GM18517 (cell line): ENCODE measurements around the gene PPIF.
A peak's percentile ranks its signal among the peaks of the same experiment; 100 is the strongest.

ENCODE experiments used
- ATAC-seq: cut with Tn5 transposase; IDR thresholded peaks from one replicate; pipeline ENCODE4 v1.9.1; 2021; ENCODE audit warnings: mild to moderate bottlenecking, moderate library complexity; ENCODE audit not compliant: unreplicated experiment

PPIF gene

DNA sequence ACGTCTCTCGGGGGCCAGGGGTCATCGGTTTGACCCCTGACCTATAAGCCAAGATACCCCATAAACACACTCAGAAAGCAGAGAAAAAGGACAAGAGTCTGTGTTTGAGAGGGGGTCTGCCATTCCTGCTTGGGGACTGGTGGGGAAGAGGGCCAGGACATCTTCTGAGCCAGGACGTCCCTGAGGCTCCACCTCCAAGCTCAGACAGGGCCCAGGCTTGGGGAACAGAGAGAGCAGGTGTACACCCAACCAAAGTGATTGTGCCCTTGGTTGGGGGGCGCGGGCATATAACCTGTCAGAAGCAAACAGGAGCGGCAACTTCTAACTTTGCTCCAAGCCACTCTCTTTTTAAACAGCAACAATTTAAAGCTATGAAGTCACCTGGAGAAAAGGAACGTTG is 33.9 kb upstream of the PPIF start:
- ATAC-seq = no peak

DNA sequence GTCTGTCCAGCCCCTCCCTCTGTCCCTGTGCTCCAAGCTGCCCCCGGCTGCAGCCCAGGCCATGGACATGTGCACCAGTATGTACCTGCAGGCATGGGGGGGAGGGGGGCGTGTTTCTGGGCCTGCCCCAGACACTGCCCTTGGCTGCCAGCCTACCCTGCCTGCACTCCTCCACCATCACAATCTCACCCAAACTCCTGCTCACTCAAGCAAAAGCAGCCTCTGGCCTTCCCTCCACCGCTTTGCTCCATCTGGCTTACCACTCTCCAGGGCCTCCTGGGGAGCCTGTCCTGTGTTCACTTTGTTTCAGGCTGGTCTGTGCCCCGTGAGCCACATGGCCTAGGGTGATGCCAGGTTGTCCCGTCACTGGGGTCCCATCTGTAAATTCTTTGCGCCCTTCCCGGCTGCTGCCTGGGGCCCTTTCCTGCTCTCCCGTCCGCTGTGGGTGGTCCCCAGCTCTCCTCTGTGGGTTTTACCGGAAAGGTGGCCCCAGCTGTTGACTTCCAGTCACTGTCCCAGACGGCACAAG is 33.3 kb upstream of the PPIF start:
- ATAC-seq = no peak

DNA sequence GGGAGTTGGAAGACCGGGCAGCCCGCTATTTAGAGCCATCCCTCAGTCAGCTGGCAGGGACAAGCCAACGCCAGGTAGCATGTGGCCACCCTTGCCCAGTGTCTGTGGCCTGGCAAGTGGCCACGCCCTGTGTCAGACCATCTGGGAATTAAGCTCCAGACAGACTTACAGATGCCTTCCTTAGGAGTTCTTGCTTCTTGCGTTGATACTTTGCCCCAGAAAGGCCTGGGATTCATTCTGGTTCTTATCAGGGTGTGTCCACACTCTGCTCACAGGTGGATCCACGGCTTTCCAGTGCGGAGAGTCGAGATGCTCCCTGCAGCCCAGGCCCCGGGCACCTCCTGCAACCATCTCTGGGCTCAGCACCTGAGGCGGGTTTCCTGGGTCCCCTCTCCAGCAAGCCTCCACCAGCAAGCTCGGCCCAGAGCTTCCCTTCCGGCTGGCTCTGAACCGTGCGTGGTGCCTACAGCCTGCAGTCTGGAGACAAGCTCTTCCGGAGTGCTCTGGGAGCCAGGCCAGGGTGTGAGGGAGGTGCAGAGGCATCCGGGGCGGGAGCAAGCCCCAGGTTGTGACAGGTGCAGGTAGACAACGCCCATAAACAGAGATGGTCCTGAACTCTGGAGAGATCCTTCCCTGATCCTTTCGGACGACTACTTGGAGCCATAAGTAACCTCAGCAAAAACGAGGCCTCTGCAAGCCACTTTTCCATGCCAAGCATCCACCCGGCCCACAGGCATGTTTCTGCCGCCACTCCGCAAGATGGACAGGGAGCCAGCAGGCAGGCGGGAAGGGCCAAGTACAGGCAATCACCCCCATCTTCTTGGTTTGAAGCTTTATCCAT is 32.3 kb upstream of the PPIF start:
- no peak for ATAC-seq

DNA sequence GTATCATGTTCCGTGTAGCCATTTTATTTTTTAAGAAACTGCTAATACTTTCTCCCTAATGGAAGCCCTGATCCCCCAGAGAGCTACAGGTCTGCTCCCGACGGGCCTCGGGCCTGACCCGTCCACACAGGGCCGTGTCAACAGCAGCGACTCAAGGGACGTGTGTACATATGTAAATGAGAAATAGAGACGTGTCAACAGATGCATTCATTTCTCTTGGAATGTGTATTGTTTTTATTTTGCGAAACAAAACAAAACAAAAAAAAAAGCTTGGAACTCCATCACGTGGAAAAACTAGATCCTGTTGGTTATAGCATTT is 31.7 kb upstream of the PPIF start:
- no peak for ATAC-seq

DNA sequence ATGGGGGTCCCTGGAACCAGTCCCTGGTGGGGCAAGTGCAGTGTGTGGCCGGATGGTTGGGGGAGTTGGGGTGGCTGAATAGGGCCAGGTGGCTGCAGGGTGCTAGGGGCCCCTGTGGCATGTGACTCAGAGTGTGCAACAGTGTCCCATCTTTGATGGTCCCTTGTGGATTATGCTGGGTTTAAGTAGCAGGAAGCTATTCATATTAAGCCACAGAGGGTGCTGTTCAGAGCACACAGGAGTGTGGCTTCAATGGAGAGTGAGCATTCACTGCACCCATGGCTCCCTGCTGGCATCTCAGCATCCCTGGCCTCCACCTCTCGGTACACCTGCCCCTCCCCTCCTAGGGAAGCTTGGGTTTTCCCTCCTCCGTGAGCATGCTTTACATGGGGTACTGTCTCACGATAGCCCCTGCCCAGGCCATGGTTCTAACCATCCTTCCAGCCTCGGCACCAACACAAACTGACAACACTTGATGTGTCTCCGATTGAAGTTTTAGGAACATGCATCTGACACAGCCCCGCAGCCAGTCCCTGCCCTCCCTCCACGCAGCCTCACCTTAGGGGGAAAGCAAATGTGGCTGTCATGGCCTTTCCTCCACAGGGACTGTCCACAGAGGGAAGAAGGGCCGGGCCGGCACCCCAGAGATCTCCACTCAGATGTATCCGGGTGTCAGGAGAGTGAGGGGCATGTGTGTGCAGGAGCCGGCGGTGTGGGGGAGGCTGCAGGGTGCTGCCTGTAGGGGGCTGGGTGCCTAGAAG is 30.4 kb upstream of the PPIF start:
- ATAC-seq = peak; percentile 73

DNA sequence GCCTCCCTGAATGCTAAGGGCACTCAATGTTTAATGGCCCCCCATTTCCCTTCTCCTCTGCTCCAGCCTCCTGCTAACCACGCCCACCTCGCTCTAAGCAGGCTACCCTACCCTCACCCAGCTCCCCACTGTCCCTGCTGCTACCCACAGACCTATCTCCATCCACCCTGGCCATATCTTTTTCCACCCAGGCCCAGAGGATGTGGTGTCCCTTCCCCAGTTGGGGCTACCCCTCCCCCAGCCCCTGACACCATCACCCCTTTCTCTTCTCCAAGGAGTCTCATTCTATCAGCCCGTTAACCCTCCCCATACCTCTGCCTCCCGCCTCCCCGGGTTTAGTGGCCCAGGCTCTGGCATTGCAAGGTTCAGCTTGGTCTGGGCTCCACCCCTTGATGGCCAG is 28.9 kb upstream of the PPIF start:
- ATAC-seq = no peak

DNA sequence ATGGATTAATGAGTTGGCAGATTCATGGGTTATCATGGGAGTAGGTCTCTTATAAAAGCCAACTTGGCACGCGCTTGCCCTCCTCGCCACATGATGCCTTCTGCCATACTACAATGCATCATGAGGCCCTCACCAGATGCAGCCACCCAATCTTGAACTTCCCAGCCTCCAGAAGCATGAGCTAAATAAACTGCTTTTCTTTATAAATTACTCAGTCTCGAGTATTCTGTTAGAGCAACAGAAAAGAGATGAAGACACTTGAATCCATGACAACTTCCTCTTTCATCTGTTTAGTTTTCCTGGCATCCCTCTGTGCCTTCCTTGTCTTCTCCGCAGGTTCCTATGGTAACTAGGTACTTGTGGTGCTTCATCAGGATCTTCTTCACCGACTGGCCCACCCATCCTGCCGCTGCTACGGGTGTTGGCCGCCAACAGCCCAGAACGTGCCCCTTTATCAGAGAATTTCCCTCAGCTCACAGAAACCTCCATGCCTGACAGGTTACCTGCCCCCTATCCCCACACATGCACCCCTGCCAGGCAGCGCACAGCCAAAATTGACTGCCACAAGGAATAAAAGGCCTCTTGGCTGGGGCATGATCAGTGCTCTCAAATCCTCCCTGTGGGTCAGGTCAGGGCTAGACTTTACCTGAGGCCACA is 28.0 kb upstream of the PPIF start:
- no peak for ATAC-seq

DNA sequence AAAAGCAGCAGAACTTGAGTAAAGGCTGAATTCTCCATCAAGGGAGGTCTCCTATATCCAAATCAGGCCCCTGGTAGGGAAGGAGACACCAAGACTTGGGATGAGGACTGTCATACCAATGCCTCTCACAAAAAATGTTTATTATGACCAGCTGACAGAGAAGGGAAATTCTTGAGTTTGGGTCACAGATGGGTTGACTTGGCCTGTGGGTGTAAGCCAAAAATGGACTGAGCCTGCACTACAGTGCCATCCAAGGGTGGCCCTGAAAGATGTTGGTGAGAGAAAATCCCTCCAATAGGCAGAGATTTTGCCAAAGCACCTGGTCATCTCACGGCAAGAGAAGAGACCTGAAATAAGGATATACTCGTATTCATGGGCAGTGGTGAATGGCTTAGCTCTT is 27.0 kb upstream of the PPIF start:
- no peak for ATAC-seq

DNA sequence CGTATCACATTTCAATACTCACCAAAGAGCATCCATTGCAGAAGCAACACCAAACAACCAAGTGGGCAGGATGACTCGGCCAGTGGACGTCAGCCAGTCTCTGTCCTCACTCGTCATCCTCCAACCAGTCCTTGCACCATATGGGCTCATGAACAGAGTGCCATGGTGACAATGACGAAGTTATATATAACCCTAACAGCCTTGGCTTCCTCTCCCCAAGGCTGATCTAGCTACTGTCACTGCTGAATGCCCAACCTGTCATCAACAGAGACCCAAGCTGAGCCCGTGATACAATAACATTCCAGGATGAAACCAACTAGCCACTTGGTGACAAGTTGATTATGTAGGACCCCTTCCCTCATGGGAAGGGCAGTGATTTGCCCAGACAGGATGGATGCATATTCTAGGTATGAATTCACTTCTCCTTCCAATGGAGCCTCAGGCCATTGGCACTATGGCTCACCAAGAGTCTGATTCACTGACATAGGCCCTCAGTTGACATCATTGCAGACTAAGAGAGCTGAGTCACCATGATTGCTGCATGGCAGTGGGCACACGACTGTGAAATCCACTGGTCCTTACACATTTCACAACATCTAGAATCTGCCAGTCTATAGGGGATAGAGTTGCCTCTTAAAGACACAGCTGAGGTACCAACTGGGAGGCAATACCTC is 26.3 kb upstream of the PPIF start:
- ATAC-seq = no peak

DNA sequence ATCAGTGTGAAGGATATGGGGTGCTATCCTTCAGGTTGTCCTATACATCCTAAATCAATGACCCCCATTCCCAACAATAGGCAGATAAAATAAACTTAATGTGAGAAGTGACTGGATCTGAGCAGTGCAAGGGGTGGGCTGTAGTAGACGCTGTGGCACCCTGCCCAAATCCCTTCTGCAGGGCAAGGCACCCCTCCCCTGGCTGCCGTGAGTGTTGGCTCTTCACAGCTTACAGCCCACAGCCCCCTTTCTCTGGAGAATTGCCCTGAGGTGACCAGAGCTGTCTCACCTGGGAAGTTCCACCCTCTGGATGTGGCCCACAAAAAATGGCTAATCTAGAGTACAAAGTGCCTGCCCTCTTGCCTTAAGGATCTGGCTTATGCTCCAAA is 25.8 kb upstream of the PPIF start:
- no peak for ATAC-seq

DNA sequence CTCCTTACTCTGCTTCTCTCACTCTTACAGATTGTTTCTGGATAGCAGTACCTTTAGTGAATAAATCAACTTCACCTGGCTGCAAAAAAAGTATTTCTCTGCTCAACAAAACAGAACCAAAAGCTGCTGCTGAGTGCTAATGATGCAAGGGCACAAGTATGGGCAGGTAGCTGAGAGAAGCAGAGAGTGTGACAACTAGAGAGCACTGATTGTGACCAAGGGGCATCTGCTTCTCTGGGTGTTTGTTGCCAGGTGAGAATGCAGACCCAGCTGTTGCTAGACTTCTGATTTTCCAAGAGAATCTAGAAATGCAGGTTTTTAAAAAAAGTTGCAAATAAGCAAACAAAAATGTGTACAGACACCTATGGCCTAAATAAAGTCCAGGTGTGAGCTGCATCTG is 25.3 kb upstream of the PPIF start:
- ATAC-seq = no peak

DNA sequence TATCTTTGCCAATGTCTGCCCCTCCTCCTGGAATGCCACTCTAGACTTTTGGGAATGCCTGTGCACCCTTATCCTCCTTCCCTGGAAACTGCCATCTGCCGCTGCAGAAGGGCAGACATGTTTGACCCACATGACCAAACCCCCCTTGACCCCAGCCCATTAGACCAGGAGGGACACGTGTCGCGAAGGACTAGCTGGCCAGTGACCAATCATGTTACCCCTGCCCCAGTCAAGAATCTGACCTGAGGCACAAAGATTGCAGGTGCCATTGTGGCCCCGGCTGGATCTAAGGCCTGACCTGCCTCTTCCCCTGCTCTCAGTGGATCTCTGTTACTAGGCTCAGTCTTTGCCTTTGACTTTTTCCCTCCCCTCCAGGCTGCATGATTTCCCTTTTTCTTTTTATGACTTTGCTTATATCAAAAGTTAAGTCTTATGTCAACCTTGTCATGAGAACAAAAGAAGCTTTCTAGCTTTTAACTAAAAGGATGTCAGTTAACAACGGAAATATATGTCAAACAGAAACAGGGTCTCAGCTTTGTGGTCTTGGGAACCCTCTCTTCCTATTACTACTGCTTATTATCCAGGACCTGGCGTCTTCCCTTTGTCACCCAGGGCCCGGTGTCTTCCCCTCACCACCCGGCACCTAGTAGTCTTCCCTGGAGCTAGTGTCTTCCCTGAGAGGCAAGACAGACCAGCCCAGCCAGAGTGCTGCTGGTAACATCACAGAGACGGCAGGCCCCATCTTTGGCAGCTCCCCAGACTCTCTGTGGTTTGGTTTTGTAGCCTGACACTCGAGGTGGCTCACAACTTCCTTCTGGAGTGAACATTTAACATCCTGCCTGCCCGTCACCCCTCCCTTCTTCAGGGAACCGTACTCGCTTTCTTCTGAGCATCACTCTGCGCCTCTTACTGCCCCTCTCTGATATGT is 24.4 kb upstream of the PPIF start:
- no peak for ATAC-seq

DNA sequence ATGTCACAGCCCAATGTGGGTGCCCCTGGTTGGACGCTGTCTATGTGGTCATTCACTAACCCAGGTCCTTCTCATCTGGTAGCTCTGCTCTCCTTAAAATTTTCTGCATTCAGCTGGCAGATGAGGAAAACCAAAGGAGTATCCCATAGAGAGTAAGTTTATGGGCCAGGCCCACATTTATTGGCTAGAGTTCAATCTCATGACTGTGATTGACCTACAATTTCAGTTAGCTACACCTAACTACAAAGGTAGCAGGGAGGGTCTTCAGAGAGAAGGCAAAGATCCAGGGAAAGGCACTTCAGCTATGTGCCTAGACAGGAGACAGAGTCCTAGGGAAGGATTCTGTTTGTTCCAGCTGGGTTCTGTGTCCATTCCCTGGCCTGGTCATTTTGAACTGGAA is 23.7 kb upstream of the PPIF start:
- ATAC-seq = no peak

DNA sequence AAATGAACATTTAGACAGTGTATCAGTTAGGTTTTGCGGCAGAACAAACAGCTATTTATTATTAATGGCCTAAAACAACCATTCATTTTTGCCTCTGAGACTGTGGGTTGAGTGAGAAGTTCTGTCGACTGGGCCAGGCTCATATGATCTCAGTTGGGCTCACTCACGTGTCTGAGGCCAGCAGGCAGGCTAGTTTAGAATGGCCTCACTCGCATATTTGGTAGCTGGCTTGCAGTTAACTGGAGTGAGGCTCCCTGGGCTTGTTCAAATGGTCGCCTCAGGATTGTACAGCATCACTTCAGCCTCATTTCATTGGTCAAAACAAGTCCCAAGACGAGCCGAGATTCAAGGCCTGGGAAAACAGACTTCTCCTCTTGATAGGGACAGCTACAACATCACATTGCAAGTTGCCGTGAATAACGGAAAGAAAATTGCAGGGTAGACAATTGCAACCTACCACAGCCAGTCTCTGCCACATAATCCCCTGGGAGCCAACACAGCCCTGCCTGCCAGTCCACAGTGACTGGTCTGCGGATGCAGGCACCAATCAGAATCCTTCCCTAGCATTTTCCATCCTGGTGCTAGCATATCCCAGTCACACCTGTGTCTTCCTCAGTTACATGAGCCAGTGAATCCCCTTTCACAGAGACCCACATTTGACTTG is 23.1 kb upstream of the PPIF start:
- ATAC-seq = no peak

DNA sequence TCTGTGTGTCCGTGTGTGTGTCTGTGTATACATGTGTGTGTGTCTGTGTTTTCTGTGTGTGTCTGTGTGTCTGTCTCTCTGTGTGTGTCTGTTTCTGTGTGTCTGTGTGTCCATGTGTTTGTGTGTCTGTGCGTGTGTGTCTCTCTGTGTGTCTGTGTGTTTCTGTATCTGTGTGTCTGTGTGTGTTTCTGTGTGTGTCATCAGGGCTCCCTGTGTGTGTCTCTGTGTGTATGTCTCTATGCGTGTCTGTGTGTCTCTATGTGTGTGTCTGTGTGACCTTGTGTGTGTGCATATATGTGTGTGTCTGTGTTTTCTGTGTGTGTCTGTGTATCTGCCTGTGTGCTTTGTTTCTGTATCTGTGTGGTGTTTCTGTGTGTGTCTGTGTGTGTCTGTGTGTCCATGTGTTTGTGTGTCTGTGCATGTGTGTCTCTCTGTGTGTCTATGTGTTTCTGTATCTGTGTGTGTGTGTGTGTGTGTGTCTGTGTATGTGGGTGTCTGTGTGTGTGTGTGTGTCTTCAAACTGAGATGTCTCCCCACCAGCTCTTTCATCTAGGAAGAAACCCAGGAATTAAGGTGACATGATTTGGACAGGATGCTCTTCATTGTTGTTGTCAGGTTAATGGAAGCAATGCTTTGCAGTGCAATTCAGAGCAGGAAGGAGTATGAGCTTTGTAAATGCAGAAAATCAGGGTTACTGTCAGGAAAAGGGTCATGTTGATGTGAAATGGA is 20.7 kb upstream of the PPIF start:
- ATAC-seq = no peak

DNA sequence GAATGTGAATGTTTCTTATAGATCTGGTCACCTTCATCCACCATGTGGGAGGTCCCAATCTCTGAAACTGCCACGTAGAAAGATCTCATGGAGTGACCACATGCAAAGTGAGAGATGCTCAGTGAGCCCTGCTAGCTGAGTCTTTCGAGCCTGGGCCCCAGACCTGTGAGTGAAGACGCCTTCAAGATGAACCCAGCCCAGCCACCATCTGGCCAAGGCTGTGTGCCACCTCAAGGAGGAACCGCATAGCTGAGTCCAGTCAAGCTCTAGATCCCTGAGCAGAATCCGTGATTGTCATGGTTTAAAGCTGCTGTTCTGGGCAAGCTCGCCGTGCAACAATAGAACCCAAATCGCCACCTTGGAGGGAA is 20.2 kb upstream of the PPIF start:
- ATAC-seq = no peak

DNA sequence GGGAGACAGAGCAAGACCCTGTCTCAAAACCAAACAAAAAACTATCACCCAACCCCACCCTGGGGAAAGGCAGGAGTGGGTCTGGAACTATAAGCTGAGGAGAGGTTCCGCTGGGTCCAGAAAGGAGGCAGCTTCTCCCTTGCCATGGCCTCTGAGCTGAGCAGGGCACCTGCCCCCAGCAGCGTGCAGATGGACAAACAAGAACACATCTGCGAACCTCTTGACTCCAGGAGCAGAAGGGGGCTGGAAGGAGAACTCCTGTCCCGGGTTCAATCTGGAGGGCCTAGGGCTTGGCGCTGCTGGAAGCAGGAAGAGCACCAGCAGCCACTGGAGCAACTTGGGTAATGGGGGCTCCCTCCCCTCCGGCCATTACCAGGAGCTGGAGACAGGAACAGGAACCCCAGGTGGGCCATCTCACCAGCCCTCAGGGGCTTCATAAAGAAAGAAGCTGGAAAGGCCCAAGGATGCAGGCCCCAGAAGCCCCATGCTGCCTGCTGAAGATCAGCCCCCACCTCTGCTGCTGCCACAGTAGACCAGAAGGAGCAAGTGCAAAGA is 19.0 kb upstream of the PPIF start:
- ATAC-seq = no peak

DNA sequence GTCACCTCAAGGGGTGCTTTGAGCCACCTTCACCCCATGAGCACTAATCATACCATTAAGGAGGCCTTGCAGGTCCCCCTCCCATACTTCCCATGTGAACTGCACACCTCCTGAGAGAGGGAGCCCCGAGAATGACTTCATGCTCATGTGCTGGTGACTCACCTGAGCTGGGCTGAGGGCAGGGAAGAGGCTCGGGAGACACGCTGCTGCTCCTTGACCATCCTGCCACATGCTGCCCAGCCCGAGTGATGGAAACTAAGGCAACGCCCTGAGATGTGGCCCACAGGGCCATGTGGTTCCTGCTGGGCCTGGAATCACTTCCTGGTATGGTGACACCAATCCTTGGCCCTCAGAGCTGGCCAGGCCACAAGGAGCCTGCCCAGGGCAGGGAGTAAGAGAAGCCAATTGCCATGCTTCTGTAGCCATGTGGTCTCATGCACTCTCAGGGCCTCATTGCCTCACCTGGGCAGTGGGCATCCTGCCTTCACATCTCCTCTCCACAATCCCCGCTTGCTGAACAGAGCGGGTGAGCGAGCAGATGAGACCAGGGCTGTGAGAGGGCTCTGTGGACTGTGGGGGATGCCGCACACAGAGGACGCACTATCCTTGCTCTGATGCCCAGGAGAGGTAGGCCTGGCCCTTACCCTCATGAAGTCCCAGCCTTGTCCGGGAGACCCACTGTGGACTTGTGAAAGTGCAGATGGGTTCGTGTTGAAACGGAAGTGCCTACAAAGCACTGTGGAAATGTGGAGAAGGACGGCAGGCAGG is 18.3 kb upstream of the PPIF start:
- no peak for ATAC-seq
